HTR-8/SVneo (cell line): ENCODE results near the gene IQGAP3.

Source experiments
- DNase-seq: peaks from one replicate; pipeline ENCODE4 v3.0.0; 2011; ENCODE audit warnings: low spot score, mixed read lengths; ENCODE audit not compliant: insufficient read length
- FAIRE-seq: peaks from 2 replicates; lab custom pipeline; 2011; peaks lifted over from hg19 to GRCh38; lab: Jason Lieb, UNC

IQGAP3 gene

DNA sequence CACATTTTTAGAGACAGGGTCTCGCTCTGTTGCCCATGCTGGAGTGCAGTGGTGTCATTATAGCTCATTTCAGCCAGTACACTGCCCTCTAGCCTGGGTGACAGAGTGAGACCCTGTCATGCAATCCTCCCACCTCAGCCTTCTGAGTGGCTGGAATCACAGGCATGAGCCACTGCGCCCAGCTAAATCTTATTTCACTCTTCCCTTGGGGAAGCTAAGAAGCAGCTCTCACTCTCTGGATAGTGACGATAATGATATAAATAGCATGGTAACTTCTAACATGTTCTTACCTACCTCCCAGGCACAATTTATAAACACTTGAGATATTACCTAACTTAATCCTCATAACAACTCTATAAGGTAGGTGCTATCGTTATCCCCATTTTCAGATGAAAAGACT, 24.9 kb downstream of the IQGAP3 start:
- DNase-seq (no peak), FAIRE-seq (no peak)

DNA sequence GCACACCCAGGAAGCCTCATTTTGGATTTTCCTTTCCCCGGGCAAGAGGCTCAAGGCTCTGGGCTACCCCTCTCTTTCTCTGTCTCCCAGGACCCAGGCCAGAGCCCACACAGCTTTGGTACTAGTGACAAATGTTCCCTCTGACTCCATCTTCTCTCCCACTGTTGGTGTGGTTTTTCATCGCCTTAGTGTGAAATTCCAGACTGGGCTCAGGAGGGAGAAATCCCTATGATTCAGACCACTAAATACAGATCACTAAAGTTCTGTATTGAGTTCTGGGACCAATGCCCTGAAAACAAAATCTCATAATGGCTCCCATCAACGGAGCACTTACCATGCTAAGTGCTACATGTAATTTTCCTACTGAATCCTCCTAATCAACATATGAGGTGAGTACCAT, 26.1 kb downstream of the IQGAP3 start:
- FAIRE-seq, result no peak
- no peak for DNase-seq

DNA sequence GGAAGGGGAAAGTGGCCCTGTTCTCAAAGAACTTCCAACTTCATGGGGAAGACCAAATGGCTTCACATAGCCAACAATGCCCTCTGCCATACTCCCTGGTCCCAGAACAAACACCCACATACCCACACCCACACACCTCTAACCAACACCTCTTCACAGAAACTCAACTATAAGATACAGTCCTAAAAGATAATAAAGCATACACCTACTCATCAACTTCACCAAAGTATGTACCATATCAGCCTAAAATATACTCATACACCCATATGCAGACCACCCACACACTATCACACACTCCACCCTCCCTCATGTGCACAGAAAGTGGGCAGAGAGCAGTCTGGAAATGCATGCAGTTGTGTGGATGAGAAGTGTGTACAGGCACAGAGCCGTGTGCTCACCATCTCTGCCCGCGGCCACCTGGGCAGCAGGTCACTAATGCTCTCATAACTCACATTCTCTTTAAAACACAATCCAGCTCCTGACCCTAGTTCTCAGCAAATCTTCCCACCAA, 27.7 kb downstream of the IQGAP3 start:
- DNase-seq (no peak), FAIRE-seq (no peak)

DNA sequence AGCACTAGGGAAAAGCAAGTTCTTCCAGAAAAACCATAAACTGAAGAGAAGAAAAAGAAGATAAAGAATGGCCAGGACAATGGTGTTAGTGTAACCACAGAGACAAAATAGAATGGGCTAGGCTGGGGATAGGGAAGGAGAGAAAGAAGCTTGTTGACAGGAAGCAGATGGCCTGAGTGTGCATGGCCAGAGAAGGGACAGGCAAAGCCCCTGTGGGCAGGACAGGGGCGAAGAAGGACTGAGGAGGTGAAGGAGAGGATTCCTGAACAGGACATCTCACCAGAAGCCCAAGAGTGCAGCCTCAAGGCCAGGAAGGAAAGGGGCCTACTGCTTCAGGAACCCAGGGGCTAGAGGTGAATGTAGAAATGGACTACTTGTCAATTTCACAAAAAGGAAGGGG, 29.3 kb downstream of the IQGAP3 start:
- FAIRE-seq, result no peak
- no peak for DNase-seq

DNA sequence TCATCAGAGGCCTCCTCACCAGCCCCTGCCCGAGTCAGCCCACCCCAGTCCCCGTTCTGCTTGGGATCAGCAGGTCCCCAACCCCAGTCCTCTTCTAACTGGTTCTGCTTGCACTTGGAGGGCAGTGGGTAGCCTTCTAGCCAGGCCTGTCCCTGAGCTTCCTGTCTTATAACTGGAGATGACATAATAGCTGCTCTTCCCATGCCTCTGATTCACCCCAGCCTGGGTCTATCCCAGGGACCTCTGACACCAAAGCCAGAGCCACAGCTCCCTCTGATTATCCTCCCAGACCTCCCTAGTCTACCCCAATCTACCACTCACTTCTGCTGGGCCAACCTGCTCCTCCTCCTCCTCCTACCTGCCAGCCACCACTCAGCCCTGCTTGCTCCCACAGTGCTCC, 31.4 kb downstream of the IQGAP3 start:
- DNase-seq (no peak), FAIRE-seq (no peak)

DNA sequence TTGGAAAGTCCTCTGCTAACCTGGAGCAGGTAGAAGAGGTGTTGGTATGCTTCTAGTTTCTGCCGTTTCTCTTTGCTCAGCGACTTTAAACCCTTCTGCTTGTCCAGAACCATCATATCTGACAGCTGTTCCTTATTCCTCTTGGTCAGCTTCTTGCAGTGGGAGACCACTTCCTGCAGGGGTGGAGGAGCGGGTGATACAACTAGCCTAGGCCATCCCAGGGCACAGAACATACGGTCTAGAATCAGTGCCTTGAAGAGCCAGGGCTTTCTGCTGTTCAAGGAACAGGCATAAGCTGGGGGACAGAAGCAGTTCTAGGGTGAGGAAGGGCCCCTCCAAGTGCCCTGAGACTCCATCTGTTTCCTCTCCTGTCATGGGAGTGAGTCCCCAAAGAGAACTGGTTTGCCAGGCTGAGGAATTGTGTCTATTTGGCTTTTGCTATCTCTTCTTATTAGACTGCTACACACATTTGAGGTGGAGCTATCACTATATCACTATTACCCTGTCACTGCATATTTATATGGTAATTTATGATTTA, 32.5 kb downstream of the IQGAP3 start:
- no peak for FAIRE-seq
- no peak for DNase-seq

DNA sequence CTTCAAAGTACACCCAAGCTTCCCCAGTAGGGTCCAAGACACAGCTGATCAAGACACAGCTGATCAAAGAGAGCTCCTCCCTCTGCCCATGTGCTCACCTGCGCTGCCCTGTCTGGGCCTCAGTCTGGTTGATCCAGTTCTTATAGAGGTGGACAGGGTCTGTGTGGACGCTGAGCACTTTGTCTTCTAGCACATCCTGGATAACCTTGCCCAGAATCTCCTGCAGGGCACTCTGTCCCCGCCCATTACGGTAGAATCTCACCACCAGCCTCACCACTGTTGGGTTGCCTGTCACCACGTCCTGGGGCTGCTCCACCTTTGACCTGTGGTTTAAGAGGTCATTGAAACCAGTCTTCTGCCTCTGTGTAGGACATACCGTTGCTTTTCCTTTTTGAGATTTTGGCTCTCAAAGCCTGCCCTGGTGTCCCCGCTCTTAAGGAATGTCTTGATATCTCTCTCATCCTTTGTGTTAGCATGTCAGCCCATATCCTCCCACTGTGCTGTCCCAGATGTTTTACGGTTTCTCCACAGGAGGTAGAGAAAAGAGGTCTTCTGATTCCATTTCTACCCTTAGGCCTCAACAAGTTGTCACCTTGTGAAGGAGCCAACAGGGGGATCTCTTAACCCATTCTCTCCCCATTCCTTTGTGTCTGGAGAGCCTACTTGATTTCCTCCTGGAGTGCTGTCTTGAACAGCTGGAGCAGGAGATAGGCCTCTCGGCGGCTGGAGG, 33.5 kb downstream of the IQGAP3 start:
- DNase-seq, result no peak

DNA sequence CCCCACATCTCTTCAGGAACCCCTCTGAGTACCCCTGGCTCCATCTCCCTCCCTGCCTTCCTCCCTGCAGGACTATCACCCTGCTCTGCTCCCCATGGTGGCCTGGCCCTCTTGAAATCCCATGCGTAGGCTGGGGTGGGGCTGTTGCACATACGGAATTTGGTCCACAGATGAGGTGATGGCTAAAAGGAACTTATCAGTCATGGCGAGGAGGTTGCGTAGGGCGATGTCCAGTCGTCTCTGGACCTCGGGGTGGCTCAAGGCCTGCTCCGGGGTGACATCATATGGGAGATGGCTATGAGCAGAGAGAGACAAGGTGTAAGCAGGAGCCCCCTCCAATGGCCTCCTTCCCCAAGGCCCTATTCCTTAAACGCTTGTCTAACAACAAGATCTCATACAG, 35.3 kb downstream of the IQGAP3 start:
- FAIRE-seq, result no peak
- DNase-seq, result no peak

More for the DNA sequence above, 33.5 kb downstream of the IQGAP3 start:
- FAIRE-seq, result no peak

DNA sequence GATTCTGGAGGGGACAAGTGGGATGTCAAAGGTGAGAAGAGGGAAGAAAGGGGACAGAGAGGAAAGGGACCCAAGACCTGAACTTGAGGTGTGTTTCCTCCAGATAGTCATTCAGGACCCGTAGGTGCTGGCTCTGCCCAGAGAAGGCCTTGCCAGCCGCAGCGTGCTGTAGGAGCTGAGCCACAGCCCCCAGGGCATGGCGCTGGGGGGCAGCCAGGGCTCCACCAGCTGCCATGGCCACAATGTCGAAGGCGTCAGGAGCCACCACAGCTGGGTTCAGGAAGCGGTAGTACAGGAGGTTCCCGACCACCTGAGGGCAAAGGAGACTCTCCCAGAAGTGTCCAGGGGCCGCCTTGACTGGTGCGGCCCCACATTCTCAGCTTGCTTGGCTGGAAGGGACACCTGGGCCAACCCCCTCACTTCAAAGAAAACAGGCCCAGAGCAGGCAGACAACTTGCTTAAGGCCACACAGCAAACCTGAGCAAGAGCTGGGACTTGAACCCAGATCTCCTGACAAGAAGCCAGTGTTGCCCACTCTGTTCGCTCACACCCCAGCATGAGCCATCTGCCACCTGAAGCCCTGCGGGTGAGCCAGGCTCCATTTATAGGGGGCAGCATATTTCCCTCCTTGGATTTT, 37.8 kb downstream of the IQGAP3 start:
- FAIRE-seq (no peak), DNase-seq (no peak)

DNA sequence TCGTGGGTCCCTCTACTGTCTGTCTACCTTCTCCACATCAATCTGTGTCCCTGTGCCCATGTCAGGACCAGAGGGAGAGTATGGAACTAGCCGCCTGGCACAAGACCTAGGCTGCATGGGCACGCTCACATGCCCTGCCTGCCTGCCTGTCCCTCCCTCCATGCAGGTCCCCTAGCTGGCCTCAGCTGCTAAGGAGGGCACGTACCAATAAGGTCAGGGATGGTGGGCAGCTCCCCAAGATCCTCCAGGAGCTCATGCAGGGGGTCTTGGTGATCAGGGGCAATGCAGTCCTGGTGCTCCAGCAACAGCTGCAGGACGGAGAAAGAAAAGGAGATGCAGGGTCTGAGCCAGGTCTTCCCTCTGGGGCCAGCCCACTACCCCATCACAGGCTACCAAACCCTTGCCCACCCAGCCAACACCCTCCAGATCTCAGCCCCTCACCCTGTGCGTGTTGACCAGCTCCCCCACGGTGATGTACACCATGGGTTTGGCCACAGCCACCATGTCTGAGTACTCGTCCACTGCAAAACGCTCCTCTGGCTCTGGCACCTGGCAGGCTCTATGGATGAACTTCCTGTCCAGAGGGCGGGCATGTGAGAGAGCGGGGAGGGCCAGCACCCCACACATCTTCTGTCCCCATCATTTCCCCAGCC, 38.7 kb downstream of the IQGAP3 start:
- DNase-seq (no peak), FAIRE-seq (no peak)

DNA sequence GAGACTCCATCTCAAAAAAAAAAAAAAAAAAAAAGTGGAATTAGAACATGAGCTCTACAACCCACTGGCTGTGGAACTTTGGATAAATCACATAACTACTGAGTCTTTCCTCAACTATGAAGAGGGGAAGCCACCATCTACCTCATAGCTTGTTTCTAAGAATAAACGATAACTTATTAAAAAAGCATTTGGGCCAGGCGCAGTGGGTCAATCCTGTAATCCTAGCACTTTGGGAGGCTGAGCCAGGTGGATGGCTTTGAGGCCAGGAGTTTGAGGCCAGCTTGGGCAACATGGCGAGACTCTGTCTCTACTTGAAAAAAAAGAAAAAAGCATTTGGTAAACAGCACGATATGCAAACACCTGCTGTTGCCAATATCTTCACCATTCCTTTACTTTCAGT, 40.0 kb downstream of the IQGAP3 start:
- FAIRE-seq (no peak), DNase-seq (no peak)

DNA sequence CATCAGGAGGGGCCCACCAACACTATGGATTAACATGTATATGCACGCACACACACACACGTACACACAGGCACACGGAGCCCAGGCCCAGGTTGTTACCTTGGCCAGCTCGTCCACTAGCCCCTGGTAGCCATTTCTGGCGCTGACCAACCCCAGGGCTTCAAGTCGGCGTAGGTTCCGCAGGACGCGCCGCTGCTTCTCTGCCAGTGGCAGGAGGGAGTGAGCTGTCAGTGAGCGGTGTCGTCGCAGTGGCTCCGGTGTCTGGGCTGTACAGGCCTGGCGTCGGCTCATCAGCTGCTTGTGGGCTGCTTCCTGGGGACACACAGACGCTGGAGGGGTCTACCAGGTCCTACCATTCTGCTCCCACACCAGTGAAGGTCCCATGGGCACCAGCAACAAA, 42.4 kb downstream of the IQGAP3 start:
- DNase-seq, result no peak
- no peak for FAIRE-seq

DNA sequence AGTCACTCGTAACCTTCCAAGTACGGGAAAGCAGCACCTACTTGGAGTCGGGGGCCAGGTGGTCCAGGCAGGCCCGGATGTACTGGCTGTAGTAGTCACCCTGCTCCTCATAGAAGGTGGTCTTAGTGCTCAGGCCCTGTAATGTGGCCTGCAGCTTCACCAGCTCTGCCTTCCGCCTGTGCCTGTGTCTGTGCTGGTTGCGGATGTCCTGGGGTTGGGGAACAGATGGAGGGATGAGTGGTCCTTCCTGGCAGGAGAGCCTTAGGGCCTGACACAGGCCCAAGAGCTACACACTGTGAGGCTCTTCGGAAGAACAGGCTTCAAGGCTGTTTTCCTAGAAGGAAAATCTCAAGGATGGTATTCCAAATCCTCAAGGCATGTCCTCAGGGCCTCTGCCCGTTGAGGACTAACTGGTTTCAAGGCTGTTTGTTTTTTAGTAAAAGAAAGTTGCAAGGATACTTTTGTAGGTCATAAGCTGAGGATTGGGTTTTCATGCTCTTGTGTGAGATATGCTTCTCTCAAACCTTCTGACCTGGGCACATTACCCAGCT, 43.4 kb downstream of the IQGAP3 start:
- FAIRE-seq (no peak), DNase-seq (no peak)

DNA sequence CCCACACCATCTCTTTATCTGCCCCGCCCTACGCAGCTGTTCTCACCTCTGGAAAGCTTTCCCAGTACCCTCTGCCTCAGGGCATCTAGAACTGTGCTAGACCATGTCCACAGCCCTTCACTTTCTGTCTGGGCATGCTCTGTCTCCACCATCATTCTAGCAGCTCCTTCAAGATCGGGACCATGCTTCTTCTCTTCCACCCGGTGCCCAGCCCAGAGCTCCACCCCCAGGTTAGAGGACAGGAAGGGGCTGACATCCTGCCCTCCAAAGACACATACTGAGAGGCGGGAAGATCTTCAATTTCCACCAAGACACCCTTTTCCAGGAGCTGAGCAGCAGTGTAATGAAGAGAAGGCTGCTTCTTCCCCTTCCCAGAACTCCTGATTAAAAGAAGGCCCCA, 44.1 kb downstream of the IQGAP3 start:
- DNase-seq, result no peak
- FAIRE-seq, result no peak

DNA sequence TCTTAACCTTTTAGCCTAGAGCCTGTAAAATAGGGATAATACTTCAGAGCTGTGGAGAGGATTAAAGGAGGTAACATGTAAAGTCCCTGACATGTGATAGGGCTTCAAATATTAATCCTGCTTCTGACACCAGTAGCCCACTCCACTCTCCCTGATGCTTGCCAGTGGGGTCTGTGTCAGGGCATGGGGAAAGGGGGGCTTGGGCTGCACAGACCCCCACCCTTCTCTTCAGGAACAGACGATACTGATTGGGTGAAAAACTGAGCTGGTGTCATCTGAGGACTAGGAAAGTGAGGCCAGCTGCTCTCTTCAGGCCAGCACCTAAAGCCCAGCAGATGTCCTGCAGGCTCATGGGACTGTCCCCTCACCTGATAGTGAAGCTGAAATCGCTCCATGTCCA, 44.8 kb downstream of the IQGAP3 start:
- DNase-seq (no peak), FAIRE-seq (no peak)

DNA sequence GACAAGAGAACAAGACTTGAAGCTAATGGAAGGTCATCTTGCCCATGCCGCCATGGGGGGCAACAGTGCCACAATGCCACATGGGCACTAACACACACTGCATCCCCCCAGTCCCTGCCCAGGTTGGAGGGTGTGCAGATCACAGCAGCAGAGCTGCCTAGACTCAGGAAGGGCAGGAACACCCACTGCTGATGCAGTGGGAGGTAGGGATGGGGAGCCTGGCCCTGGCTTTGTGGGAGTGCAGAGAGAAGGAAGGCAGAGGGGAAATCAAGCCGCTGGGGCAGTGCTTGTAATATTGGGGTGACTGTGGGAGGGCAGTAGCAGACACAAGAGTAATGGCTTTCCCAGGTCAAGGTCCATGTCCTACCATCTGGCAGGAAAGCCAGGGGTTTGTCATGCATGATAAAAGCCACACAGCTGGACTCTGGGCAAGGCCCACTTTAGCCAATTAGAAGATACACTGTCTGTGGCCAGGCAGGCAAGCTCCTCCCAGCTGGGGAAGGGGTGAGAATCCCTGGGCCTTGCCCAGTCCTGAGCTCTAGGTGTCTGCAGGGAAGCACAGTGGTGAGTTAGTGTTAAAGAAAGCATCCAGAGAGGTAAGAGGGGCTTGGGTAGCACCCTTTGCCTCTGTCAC, 46.4 kb downstream of the IQGAP3 start:
- DNase-seq (no peak), FAIRE-seq (no peak)

DNA sequence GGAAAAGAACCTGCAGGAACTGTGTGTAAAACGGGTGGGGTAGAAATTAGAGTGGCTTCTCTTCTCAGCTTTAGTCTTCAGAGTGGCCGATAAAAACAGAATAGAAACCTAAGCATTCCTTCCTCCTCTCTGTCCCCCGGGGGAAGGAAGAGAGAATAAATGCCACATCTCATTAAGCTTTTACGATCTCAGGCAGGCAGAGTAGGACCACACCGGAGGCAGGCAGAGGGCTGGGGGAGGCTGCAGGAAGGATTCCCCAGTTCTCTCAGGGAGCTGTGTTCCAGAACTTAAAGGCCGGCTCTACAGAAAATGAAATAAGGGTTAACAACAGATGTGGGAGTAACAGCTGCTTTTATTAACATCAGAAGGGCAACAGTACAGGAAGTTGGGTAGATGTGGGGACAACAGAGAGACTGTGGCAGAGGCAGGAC, 47.3 kb downstream of the IQGAP3 start:
- FAIRE-seq (no peak), DNase-seq (no peak)

DNA sequence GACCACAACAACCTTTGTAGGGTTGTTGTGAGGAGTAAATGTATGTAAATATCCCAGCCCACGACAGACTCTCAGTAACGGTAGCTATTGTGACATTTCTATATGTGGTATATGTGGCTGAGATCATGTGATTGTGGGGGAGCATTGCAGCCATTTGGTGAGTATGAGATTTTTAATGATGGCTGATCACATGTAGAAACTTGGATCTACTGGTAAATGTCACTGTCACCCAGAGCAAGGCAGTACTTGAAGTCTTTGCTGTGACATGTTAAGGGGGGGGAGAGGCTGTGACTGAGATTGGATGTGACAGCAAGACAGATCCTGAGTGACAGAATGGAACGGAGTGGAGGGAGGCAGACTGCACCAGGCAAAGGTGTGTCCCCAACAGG, 47.9 kb downstream of the IQGAP3 start:
- DNase-seq (no peak), FAIRE-seq (no peak)

DNA sequence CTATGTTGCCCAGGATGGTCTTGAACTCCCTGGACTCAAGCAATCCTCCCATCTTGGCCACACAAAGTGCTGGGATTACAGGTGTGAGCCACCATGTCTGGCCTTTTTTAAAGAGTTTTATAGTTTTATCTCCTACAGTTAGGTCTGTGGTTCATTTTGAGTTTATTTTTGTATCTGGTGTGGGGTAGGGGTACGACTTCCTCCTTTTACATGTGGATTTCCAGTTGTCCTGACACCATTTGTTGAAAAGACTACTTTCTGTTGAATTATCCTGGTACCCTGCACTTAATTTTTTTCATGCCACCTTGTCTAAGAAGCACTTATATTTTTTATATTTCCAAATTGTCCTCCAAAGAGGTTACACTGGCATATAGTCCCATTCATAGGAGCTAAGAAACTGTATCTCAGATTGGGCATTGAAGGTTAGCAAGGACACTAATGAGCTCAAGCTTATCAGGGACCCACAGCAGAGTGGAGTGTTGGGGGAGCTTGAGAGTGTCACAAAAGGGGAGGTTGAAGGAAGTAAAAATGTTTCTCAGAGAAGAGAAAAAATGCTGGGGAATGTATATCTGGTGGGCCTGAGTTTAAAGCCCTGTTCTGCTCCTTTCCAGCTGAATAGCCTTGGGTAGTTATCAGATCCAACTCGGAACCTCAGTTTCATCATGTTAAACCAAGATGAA, 48.4 kb downstream of the IQGAP3 start:
- DNase-seq (no peak), FAIRE-seq (no peak)

DNA sequence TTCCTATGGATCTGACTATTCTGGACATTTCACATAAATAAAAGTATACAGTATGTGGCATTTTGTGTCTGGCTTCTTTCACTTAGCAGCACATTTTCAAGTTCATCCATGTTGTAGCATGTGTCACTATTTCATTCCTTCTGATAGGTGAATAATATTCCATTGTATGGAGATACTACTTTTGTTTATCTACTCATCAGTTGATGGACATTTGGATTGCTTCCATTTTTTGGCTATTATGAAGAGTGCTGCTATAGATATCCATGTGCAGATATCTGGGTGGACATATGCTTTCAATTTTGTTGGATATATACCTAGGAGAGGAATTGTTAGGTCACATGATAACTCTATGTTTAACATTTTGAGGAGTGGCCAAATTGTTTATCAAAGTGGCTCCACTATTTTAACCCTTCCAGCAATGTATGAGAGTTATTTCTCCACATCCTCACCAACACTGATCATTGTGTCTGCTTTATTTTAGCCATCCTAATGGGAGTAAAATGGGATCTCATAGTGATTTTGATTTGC, 49.9 kb downstream of the IQGAP3 start:
- FAIRE-seq (no peak), DNase-seq (no peak)
